UCSD-AML1 (cell line): Measurements from ENCODE around the gene CHST11.

Experiments used
- DNase-seq: peaks from one replicate; lab custom pipeline; 2025; ENCODE audit not compliant: unreplicated experiment; lab: John Stamatoyannopoulos, UW

The CHST11 gene

DNA sequence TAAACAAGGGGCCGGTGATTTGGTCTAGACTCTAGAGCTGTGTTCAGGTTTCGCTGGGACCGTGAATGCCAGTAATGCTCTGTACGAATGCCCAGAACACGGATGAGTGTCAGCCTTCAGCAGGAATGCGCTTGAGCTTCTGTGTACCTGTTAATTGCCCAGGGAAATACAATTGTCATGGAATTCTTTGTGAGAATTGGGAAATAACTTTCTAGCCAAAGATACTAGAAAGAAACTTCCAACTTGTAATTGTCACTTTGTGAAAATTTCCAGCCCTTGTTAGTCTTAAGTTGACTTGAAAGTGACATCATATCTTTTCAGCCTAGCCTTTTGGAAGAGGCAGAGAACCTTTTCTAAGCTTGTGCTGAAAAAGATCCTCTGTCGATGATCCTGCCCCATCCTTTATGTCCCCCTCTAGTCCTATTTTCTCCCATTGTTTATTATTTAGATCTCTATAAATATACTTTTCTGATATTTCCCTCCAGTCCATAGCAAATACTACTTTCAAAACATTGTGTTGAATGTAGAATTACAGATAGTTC, 2.7 kb downstream of the CHST11 start:
- no peak for DNase-seq

- no peak for DNase-seq
These were observed 3.4 kb downstream of the CHST11 start for GRCh38 chr12:104460041-104460719.

DNA sequence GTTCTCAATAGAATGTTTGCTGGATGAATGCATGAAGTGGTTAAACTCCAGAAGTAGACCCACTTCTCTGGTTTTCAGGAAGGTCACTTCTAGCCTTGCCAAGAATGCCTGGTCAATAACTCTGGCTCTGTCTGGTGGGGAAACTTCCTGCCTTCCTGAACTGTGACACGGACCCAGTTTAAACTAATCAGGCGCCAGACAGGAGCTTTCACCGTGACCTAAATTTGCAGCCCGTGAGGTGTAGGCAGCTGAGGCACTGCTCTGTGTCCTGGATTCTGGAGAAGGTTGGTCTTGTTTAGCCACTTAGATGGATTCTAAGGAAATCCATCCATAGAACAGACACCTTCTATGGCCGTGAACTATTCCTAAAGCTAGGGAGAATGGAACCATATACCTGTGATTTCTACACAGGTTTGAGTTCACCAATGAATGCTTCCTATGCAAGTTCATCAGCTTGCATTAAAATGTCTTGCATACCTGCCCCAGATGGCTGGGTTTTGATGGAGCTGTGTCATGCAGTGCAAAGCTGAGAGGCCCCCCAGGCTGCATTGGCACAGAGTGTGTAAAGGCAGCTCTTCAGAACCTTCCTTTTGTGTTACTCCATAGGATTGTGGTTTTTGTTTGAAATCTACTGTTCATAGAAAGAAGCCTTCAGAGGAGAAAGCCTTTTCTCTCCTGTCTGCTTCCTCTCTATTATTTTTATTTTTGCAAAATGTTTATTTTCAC, 4.4 kb downstream of the CHST11 start:
- no peak for DNase-seq

- no peak for DNase-seq
These were observed 5.6 kb downstream of the CHST11 start for GRCh38 chr12:104462325-104462724.

- DNase-seq, result no peak
These were observed 6.2 kb downstream of the CHST11 start for GRCh38 chr12:104462931-104463339.

GRCh38 chr12:104463368-104463767, 6.6 kb downstream of the CHST11 start:
- DNase-seq, result no peak

GRCh38 chr12:104464899-104465298, 8.2 kb downstream of the CHST11 start:
- no peak for DNase-seq

- DNase-seq, result no peak
These were observed 10.1 kb downstream of the CHST11 start for GRCh38 chr12:104466709-104467345.

DNA sequence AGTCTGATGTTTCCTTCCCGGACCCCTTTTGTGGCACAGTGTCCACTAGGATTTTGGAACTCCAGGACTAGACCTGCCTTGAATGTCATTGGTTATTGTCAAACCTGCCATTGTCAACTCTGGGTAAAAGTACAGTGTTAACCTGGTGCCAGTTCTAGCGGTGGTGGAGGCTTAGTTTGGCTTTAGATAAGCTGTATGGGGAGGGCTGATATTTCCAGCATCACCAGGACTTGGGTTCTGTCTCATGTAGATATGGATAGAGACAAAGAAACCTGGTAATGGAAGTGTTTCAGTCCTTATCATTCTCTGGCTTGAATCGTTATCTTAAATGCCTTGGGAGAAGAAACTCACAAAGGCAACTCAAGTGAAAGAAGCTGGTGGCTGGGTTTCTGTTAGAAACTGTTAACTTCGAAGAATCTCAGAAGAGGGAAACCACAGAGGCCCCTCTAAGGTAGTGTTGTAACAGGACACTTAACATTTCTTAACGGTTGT, 10.6 kb downstream of the CHST11 start:
- DNase-seq, result no peak

- no peak for DNase-seq
These were observed 11.6 kb downstream of the CHST11 start for GRCh38 chr12:104468371-104468770.

DNA sequence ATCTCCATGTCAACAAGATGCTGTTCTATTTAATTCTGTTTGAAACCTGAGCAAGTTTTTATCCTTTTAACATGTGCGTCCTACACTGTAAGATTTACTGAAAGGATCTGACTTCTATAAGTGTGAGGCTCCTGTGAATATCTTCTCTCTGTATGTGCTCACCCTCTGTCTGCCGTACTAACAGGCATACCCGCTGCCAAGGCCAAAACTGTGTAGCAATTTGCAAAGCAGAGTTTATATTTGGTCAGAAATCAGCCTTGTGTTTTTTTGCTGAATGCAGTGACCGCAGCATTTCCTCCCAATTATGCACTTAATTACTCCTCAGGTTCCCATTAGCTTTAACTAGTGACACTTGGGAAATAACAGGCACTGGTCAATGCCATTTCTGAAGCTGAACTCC, 12.3 kb downstream of the CHST11 start:
- DNase-seq, result no peak

- DNase-seq, result no peak
These were observed 12.8 kb downstream of the CHST11 start for GRCh38 chr12:104469523-104469922.

DNA sequence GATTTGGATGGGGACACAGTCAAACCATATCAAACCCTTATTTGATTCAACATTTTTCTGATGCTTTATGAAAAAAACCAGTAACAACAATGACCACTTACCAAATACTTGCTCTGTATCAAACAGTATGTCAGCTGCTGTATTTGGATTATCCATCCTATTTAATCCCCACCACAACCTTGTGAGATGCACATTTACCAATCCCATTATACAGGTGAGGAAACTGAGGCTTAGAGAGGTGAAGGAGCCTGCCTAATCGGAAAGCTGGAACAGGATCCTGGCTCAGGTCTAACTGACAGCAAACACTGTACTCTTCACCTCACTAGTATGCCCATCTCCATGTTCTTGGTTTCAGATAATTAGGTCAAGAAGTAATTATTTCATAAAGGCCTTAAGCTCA, 13.8 kb downstream of the CHST11 start:
- DNase-seq, result no peak

GRCh38 chr12:104471336-104471735, 14.6 kb downstream of the CHST11 start:
- DNase-seq, result no peak

DNA sequence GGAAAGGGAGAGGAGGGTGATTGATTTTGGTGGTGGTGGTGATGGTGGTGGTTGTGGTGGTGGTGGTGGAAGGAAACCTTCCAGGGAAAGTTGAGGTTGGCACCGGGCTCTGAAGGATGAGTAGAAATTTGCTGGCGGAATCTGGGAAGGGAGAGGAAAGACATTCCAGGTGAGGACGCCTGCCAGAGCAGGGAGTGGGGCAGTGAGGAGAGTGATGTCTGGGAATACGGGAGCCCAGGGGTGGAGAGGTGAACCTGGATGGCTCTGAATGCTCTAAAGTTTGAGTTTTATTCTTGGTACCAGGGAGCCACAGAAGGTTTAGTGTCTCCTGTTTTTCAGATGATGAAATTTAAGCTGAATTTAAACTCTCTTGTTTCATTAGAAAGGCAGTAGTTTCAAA, 16.0 kb downstream of the CHST11 start:
- no peak for DNase-seq

DNA sequence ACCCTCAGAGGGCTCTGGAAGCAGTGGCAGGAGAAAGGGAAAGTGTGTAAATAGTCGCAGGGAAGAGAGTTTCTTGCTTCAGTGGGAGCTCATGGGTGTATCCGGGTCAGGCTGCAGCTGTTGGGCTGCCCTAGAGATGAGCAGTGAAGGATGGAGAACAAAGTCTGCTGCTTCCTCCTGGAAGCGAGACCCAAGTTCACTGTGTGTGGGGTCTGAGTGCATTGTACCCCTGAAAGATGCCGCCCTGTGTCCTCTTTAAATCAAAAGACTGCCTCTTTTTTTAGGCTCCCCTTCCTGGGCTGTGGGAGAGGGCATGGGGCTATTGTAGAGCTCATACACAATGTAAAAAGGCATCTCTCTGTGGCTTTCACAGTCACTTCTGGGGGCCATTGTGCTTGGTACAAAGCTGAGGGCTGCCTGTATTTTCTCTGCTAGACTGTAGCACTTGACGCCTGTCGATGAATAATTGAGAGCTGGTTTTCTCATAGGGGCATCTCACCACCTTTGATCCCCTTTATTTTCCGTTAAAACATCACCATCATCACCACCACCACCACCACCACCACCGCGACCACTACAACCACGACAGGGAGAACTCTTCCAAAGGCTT, 16.7 kb downstream of the CHST11 start:
- DNase-seq, result no peak

DNA sequence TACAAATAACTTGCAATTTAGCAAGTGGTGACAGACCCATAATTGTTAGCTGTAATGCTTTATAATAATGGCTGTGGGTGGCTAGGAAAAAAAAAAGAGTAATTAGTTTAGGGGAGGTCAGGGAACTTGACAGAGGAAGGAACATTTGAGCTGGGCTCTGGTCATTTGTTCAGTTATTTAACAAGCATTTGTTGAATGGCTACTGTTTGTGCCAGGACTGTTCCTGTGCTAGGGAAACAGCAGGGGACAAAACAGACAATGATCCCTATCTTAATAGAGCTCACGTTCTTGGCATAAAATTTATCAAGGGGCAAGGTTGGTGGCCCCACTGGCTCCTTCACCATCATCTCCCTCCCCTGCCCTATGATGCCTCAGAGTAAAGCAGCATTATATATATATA, 18.5 kb downstream of the CHST11 start:
- no peak for DNase-seq

GRCh38 chr12:104477510-104478390, 21.0 kb downstream of the CHST11 start:
- DNase-seq, result peak; percentile 49

GRCh38 chr12:104478396-104479122, 21.8 kb downstream of the CHST11 start:
- peak; percentile 65 for DNase-seq
